Hepatocyte (in vitro differentiated cells): ENCODE results near the gene APOLD1. TPM values are rescaled to one million over a fixed set of nuclear protein-coding genes. Genes with fewer than 3 reads are reported as not detected.
"Not testable (repeated sequence)": the region's sequence is repeated elsewhere in the genome, so short reads cannot be mapped to it uniquely, and the experiment has no call there.

Experiments
- DNase-seq: peaks from one replicate; pipeline ENCODE4 v3.0.0-alpha.2; 2016; ENCODE audit warnings: low spot score
- H2AFZ ChIP-seq: fragments of 200-600 bp; sonication (generic); 2 replicates; pipeline ENCODE4 v1.6.0; 2016; ENCODE audit warnings: antibody characterized with exemption, mild to moderate bottlenecking
- H3K27ac ChIP-seq: fragments of 200-600 bp; sonication (generic); 2 replicates; pipeline ENCODE4 v1.5.1; 2016; ENCODE audit warnings: mild to moderate bottlenecking
- H3K27me3 ChIP-seq: fragments of 200-600 bp; sonication (generic); 2 replicates; pipeline ENCODE4 v1.6.1; 2016
- H3K36me3 ChIP-seq: fragments of 200-600 bp; sonication (generic); replicated peaks from 2 replicates; pipeline ENCODE4 v1.5.1; 2016; ENCODE audit warnings: low read depth; ENCODE audit not compliant: insufficient read depth
- H3K4me1 ChIP-seq: fragments of 200-600 bp; sonication (generic); 2 replicates; pipeline ENCODE4 v1.5.1; 2016; ENCODE audit warnings: mild to moderate bottlenecking, moderate library complexity; ENCODE audit not compliant: insufficient read depth
- H3K4me2 ChIP-seq: fragments of 200-600 bp; sonication (generic); 2 replicates; pipeline ENCODE4 v1.6.0; 2016
- H3K4me3 ChIP-seq: fragments of 200-600 bp; sonication (generic); 2 replicates; pipeline ENCODE4 v1.5.1; 2016; ENCODE audit warnings: mild to moderate bottlenecking
- H3K79me2 ChIP-seq: fragments of 200-600 bp; sonication (generic); 2 replicates; pipeline ENCODE4 v1.6.0; 2017; ENCODE audit warnings: mild to moderate bottlenecking
- H3K9me2 ChIP-seq: fragments of 200-600 bp; sonication (generic); replicated peaks from 2 replicates; pipeline ENCODE4 v1.6.0; 2017; ENCODE audit warnings: mild to moderate bottlenecking; ENCODE audit not compliant: insufficient read depth
- H3K9me3 ChIP-seq: fragments of 200-600 bp; sonication (generic); 2 replicates; pipeline ENCODE4 v1.5.1; 2016; ENCODE audit warnings: low read depth, mild to moderate bottlenecking
- H4K20me1 ChIP-seq: fragments of 200-600 bp; sonication (generic); 2 replicates; pipeline ENCODE4 v1.6.0; 2016; ENCODE audit warnings: mild to moderate bottlenecking; ENCODE audit not compliant: insufficient read depth, poor library complexity, severe bottlenecking
- EZH2 ChIP-seq: fragments of 200-600 bp; sonication (generic); IDR thresholded peaks from 2 replicates; pipeline ENCODE4 v1.6.1; 2016; ENCODE audit warnings: antibody characterized with exemption, mild to moderate bottlenecking, borderline replicate concordance
- EZH2phosphoT487 ChIP-seq: fragments of 200-600 bp; sonication (generic); IDR thresholded peaks from one replicate; pipeline ENCODE4 v1.6.1; 2018; ENCODE audit warnings: antibody characterized with exemption, mild to moderate bottlenecking, low read depth, moderate library complexity; ENCODE audit not compliant: unreplicated experiment, severe bottlenecking
- WGBS: methylation state at CpG from one replicate; pipeline ENCODE4 v1.1.6; 2016; ENCODE audit warnings: low lambda C conversion rate; ENCODE audit errors: missing lambda C conversion rate; 5-methylcytosine and 5-hydroxymethylcytosine counted together
- polyA plus RNA-seq: library from polyadenylated mRNA; unstranded; fragments of >200 nt; fragmentation: Nextera tagmentation; extraction: Ambion mirVana; gene quantifications from 2 replicates; pipeline ENCODE4 v1.2.1, GENCODE V29; 2016
- total RNA-seq: library from RNA; depleted of rRNA; stranded (reverse); fragments of >200 nt; gene quantifications from 2 replicates; pipeline ENCODE4 v1.2.3, GENCODE V29; 2014
- TF ChIP-seq, protein P1 (sequence below): fragments of 200-600 bp; sonication (generic); IDR thresholded peaks from 2 replicates; pipeline ENCODE4 v1.5.1; 2016; ENCODE audit warnings: antibody characterized with exemption, mild to moderate bottlenecking; ENCODE audit not compliant: poor library complexity

APOLD1 gene
- total and polyA plus RNA-seq, 2 experiments from 2014 or later, result 1.5 to 6.0 TPM

DNA sequence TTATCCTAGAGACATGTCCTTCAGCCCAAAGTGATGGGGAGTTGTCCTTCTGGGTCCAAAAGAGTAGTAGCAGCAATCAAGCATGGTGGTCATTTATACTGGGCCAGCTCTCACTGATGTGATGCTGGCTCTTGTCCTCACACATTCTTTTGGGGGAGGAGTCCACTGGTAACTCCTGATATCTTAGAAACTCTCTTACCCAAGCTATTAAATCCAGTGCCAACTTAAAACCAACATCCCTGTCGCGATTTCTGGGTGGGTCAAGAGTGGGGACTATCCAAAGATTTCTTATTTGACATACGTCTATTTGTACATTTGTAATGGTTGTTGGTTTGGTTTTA lies 52.3 kb downstream of the APOLD1 start:
- no peaks in the 10 kb centered on the region for H3K27me3 ChIP-seq
- H3K27ac ChIP-seq, result peak overlapping the region; percentile 97
- H3K9me2 ChIP-seq, result no peaks in the 10 kb centered on the region
- peaks cover 29% of the 10 kb centered on the region for H3K4me1 ChIP-seq
- H4K20me1 ChIP-seq, result no peaks in the 10 kb centered on the region
- no peak overlapping the region for H2AFZ ChIP-seq
- DNase-seq, result no peak
- no peak overlapping the region for H3K4me2 ChIP-seq
- no peak overlapping the region for H3K4me3 ChIP-seq
- TF ChIP-seq, protein P1, sequence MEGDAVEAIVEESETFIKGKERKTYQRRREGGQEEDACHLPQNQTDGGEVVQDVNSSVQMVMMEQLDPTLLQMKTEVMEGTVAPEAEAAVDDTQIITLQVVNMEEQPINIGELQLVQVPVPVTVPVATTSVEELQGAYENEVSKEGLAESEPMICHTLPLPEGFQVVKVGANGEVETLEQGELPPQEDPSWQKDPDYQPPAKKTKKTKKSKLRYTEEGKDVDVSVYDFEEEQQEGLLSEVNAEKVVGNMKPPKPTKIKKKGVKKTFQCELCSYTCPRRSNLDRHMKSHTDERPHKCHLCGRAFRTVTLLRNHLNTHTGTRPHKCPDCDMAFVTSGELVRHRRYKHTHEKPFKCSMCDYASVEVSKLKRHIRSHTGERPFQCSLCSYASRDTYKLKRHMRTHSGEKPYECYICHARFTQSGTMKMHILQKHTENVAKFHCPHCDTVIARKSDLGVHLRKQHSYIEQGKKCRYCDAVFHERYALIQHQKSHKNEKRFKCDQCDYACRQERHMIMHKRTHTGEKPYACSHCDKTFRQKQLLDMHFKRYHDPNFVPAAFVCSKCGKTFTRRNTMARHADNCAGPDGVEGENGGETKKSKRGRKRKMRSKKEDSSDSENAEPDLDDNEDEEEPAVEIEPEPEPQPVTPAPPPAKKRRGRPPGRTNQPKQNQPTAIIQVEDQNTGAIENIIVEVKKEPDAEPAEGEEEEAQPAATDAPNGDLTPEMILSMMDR, result no peak
- TF ChIP-seq EZH2phosphoT487 (no peak), EZH2 (no peak)
- H3K36me3 ChIP-seq, result no peaks in the 10 kb centered on the region
- WGBS, result 87% methylated on average over 3 of the region's 3 CpGs
- no peaks in the 10 kb centered on the region for H3K79me2 ChIP-seq
- H3K9me3 ChIP-seq, result no peaks in the 10 kb centered on the region

DNA sequence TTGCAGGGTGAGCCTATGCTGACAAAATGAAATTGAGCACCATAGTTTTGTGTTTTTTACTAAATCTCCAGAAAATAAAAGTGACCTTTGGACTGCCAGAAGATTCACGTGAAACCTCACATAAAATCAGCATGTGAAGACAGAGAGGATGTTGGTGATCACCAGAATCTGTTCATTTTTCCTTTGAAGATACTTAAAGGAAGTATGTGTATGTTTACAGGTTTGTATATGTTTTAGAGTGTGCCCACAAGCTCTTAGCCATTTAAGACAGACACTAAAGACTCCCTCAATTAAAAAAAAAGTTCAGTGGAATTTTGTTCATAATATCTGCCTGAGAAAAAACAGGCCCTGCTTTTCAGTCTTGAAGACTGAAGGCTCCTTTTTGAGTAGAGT lies 53.5 kb downstream of the APOLD1 start:
- Histone ChIP-seq H3K9me2 (no peaks in the 10 kb centered on the region), H3K4me3 (no peak overlapping the region), H3K27me3 (no peaks in the 10 kb centered on the region), H3K79me2 (no peaks in the 10 kb centered on the region), H4K20me1 (no peaks in the 10 kb centered on the region), H2AFZ (no peak overlapping the region), H3K27ac (peak overlapping the region; percentile 74), H3K4me1 (peaks cover 29% of the 10 kb centered on the region), H3K36me3 (no peaks in the 10 kb centered on the region), H3K4me2 (no peak overlapping the region), H3K9me3 (no peaks in the 10 kb centered on the region)
- 37% methylated on average over 1 of the region's 1 CpG for WGBS
- no peak for TF ChIP-seq EZH2phosphoT487
- no peak for TF ChIP-seq EZH2
- TF ChIP-seq, protein P1, result no peak
- no peak for DNase-seq

GRCh38 chr12:12839439-12839838 lies 54.0 kb downstream of the APOLD1 start:
- H2AFZ ChIP-seq, H3K36me3 ChIP-seq, H3K9me3 ChIP-seq, H3K27me3 ChIP-seq, H3K4me2 ChIP-seq, H3K4me3 ChIP-seq, H3K79me2 ChIP-seq, H3K9me2 ChIP-seq, H4K20me1 ChIP-seq, DNase-seq: not testable (repeated sequence)
- H3K4me1 ChIP-seq, result peaks cover 29% of the 10 kb centered on the region
- H3K27ac ChIP-seq, result peak overlapping the region; percentile 74
- WGBS, result 82% methylated on average over 10 of the region's 10 CpGs

DNA sequence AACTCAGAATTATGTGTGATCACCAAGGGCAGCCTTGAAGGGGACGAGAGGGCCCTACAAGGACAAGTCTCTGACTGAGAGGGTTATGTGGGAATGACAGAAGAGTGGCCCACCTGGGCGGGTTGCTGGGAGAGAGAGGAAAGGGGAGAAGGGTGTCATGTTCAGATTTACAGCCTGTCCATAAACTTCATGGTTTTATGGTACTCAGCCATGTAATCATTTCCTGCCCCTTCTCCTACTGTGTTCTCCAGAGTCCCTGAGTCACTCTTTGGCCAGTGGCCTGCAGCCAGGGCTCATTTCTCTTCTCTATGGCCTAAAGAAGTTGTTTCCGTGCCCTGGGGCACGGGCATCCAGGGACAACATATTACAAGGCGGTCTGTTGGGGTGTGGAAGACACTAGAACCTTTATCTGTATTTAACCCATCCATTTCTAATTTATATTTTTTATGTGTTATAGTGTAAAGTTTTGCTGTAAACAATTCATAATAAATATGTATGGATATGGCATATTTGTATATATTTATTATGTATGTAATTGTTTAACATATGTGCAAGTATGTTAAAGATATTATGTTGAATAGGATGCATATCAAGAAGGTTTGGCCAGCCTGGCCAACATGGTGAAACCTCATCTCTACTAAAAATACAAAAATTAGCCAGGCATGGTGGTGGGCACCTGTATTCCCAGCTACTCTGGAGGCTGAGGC lies 54.6 kb downstream of the APOLD1 start:
- H3K9me3 ChIP-seq, result no peaks in the 10 kb centered on the region
- peak; percentile 65 for DNase-seq
- no peak overlapping the region for H3K4me3 ChIP-seq
- no peaks in the 10 kb centered on the region for H3K9me2 ChIP-seq
- H3K79me2 ChIP-seq, result no peaks in the 10 kb centered on the region
- H3K27ac ChIP-seq, result peak overlapping the region; percentile 74
- no peaks in the 10 kb centered on the region for H4K20me1 ChIP-seq
- 58% methylated on average over 5 of the region's 5 CpGs for WGBS
- H3K4me1 ChIP-seq, result peaks cover 29% of the 10 kb centered on the region
- no peak overlapping the region for H2AFZ ChIP-seq
- H3K4me2 ChIP-seq, result no peak overlapping the region
- no peak for TF ChIP-seq EZH2
- TF ChIP-seq, protein P1, result no peak
- no peak for TF ChIP-seq EZH2phosphoT487
- H3K27me3 ChIP-seq, result no peaks in the 10 kb centered on the region
- no peaks in the 10 kb centered on the region for H3K36me3 ChIP-seq
